Neutrophil (primary cell): ENCODE results near the gene ANKS1B.

Source experiments
- H3K27ac ChIP-seq: fragments of 200-600 bp; sonication (generic); 2 replicates; pipeline ENCODE4 v1.5.1; 2016; ENCODE audit warnings: mild to moderate bottlenecking, moderate library complexity
- H3K27me3 ChIP-seq: fragments of 200-600 bp; sonication (generic); 2 replicates; pipeline ENCODE4 v1.6.0; 2016; ENCODE audit warnings: mild to moderate bottlenecking
- H3K36me3 ChIP-seq: fragments of 200-600 bp; sonication (generic); 2 replicates; pipeline ENCODE4 v1.5.1; 2017
- H3K4me1 ChIP-seq, 2 experiments: fragments of 200-600 bp in 1 of 2; sonication (generic) in 1 of 2; 1 replicate in 1 of 2; 2 replicates in 1 of 2; pipeline versions ENCODE4 v1.5.1 to v1.6.1; 2013 to 2016; ENCODE audit warnings: low read depth in 1 of 2, low read length in 1 of 2, mild to moderate bottlenecking in 1 of 2, moderate library complexity in 1 of 2; ENCODE audit not compliant: control insufficient read depth in 1 of 2, insufficient read depth in 1 of 2
- H3K4me3 ChIP-seq, 2 experiments: fragments of 200-600 bp in 1 of 2; sonication (generic) in 1 of 2; 1 replicate in 1 of 2; 2 replicates in 1 of 2; pipeline ENCODE4 v1.5.1; 2013 to 2016; ENCODE audit warnings: low read depth in 1 of 2, low read length in 1 of 2, mild to moderate bottlenecking in 1 of 2, moderate library complexity in 1 of 2
- H3K9me3 ChIP-seq: fragments of 200-600 bp; sonication (generic); 2 replicates; pipeline ENCODE4 v1.5.1; 2016
- CTCF ChIP-seq: fragments of 200-600 bp; sonication (generic); IDR thresholded peaks from 2 replicates; pipeline ENCODE4 v1.5.1; 2016; ENCODE audit warnings: antibody characterized with exemption

The ANKS1B gene

DNA sequence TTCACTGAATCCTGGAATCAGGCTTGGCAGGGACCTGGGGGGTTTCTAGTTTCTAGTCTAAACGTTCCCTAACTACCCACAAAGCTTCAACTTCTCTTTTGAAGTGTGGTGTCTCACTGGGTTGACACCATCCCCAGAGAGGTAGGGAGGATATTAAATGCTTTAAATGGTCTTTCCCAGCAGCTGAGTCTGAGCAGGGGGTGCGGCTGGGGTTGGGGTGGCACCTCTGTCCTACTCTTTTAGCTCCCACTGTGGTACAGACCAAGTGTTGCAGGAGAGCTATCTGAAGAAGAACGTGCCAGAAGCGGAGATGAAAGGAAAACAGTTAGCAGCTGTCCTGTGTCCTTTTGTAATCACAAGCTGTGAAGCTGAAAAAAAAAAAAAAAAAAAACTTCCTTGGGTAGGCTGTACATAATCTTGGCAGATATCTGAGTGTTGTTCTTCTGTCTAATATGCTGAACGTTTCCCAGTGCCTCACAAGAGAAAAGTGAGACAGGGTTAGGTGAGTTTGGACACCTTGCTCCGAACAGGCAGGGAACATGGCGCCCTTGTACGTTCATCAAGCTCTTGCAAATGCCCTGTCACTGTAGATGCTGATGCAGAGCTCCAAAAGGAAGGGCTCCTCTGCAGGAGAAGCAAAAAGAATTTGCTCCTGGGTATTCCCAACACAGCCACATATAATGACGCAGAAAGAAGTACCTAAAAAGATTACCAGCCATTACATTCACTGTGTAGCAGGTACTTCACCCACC, 892.5 kb downstream of the ANKS1B start:
- H3K27me3 ChIP-seq: no peaks in the 10 kb centered on the region
- no peak overlapping the region for H3K27ac ChIP-seq
- TF ChIP-seq CTCF: no peak
- no peaks in the 10 kb centered on the region for H3K4me1 ChIP-seq
- no peaks in the 10 kb centered on the region for H3K9me3 ChIP-seq
- no peaks in the 10 kb centered on the region for H3K36me3 ChIP-seq
- no peak overlapping the region for H3K4me3 ChIP-seq

GRCh38 chr12:99087278-99087677, 897.5 kb downstream of the ANKS1B start:
- no peaks in the 10 kb centered on the region for H3K27me3 ChIP-seq
- no peak overlapping the region for H3K27ac ChIP-seq
- H3K4me1 ChIP-seq: no peaks in the 10 kb centered on the region
- no peaks in the 10 kb centered on the region for H3K9me3 ChIP-seq
- H3K4me3 ChIP-seq: no peak overlapping the region
- no peak for TF ChIP-seq CTCF
- H3K36me3 ChIP-seq: no peaks in the 10 kb centered on the region

GRCh38 chr12:99079811-99080210, 904.9 kb downstream of the ANKS1B start:
- no peak overlapping the region for H3K27ac ChIP-seq
- H3K27me3 ChIP-seq: no peaks in the 10 kb centered on the region
- H3K4me3 ChIP-seq: no peak overlapping the region
- no peaks in the 10 kb centered on the region for H3K9me3 ChIP-seq
- TF ChIP-seq CTCF: no peak
- no peaks in the 10 kb centered on the region for H3K4me1 ChIP-seq
- no peaks in the 10 kb centered on the region for H3K36me3 ChIP-seq

- Histone ChIP-seq H3K9me3 (no peaks in the 10 kb centered on the region), H3K36me3 (no peaks in the 10 kb centered on the region), H3K27ac (no peak overlapping the region), H3K27me3 (no peaks in the 10 kb centered on the region), H3K4me3 (no peak overlapping the region), H3K4me1 (no peaks in the 10 kb centered on the region)
- TF ChIP-seq CTCF: no peak
These were observed 915.6 kb downstream of the ANKS1B start for GRCh38 chr12:99068993-99069747.

- Histone ChIP-seq H3K9me3 (no peaks in the 10 kb centered on the region), H3K27me3 (no peaks in the 10 kb centered on the region), H3K36me3 (no peaks in the 10 kb centered on the region), H3K4me3 (no peak overlapping the region), H3K4me1 (no peaks in the 10 kb centered on the region), H3K27ac (no peak overlapping the region)
- TF ChIP-seq CTCF: no peak
These were observed 917.5 kb downstream of the ANKS1B start for GRCh38 chr12:99067171-99067785.
